IgD-negative memory B cell (primary cell): Measurements from ENCODE around the gene TTC36. TPM values are rescaled to one million over a fixed set of nuclear protein-coding genes. Genes with fewer than 3 reads are reported as not detected.

Experiments used
- H3K27ac Mint-ChIP-seq, 3 donors: one replicate each; pipeline ENCODE4 v1.8.0; 2020 to 2022; ENCODE audit warnings: mild to moderate bottlenecking in 3 of 3, mixed read lengths in 3 of 3, moderate library complexity in 1 of 3
- H3K27me3 Mint-ChIP-seq: one replicate; pipeline ENCODE4 v1.8.0; 2021; ENCODE audit warnings: mixed read lengths
- H3K36me3 Mint-ChIP-seq: one replicate; pipeline ENCODE4 v1.8.0; 2020; ENCODE audit warnings: mild to moderate bottlenecking, mixed read lengths
- H3K4me1 Mint-ChIP-seq, 3 donors: one replicate each; pipeline ENCODE4 v1.8.0; 2020 to 2022; ENCODE audit warnings: mixed read lengths in 3 of 3, mild to moderate bottlenecking in 1 of 3
- H3K4me3 Mint-ChIP-seq, 4 donors: one replicate each; pipeline ENCODE4 v1.8.0; 2020 to 2022; ENCODE audit warnings: mild to moderate bottlenecking in 4 of 4, mixed read lengths in 4 of 4, moderate library complexity in 3 of 4
- H3K9me3 Mint-ChIP-seq, 3 donors: one replicate each; pipeline ENCODE4 v1.8.0; 2020 to 2021; ENCODE audit warnings: mixed read lengths in 3 of 3, mild to moderate bottlenecking in 1 of 3
- polyA plus RNA-seq: library from polyadenylated mRNA; unstranded; fragments of 300-500 nt; fragmentation: Illumina TruSeq; gene quantifications from one replicate; pipeline ENCODE4 v1.2.3, GENCODE V29; 2021

The TTC36 gene
- polyA plus RNA-seq, 1 donor from 2014 or later: 0.55 TPM

GRCh38 chr11:118526688-118527087 is 586 bp upstream of the TTC36 start:
- Mint-ChIP-seq H3K9me3 (no peaks in the 10 kb centered on the region), H3K4me3 (peak overlapping the region in 1 of 4 donors; percentile 60), H3K36me3 (peaks cover 2% of the 10 kb centered on the region), H3K4me1 (peaks cover 14 to 22% (median 18%) of the 10 kb centered on the region in 3 donors), H3K27me3 (no peaks in the 10 kb centered on the region), H3K27ac (no peak overlapping the region)

GRCh38 chr11:118528511-118528910 is 1.2 kb downstream of the TTC36 start:
- H3K27ac Mint-ChIP-seq: no peak overlapping the region
- H3K9me3 Mint-ChIP-seq: no peaks in the 10 kb centered on the region
- no peaks in the 10 kb centered on the region for H3K27me3 Mint-ChIP-seq
- peaks cover 17 to 21% (median 18%) of the 10 kb centered on the region in 3 donors for H3K4me1 Mint-ChIP-seq
- peaks cover 2% of the 10 kb centered on the region for H3K36me3 Mint-ChIP-seq
- H3K4me3 Mint-ChIP-seq: peak overlapping the region in 2 of 4 donors; percentile 12 to 91

GRCh38 chr11:118529584-118530175 is 2.4 kb downstream of the TTC36 start:
- peaks cover 15 to 21% (median 17%) of the 10 kb centered on the region in 3 donors for H3K4me1 Mint-ChIP-seq

DNA sequence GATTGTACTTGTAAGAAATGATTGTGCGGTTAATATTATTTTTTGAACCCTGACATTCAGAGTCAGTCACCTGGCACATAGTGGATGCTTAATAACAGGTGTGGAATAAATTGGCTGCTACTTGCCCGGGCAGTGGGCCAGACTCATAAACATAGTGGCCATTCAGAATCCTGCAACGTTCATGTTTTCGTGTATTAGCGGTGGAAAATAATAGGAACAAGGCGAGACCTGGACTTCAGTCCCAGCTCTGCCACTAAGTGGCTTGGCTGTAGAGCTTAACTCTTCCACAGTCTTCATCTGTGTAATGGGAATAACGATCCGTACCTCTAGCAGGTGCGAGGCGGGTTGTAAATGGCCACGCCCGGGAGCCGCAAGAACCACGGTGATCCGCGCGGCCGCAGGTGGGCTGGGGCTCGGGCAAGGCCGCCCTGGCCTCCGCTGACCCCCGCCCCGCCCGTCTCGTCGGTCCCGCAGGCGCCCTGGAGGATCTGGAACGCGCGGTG is 3.0 kb downstream of the TTC36 start:
- Mint-ChIP-seq H3K4me3 (peak overlapping the region; percentile 89 to 92 (median 91)), H3K4me1 (peaks cover 15 to 21% (median 17%) of the 10 kb centered on the region in 3 donors), H3K36me3 (peaks cover 2% of the 10 kb centered on the region), H3K27ac (peak overlapping the region; percentile 30 to 96 (median 47)), H3K27me3 (no peaks in the 10 kb centered on the region), H3K9me3 (no peaks in the 10 kb centered on the region)

More at GRCh38 chr11:118529584-118530175, 2.4 kb downstream of the TTC36 start:
- Mint-ChIP-seq H3K27me3 (no peaks in the 10 kb centered on the region), H3K27ac (peak overlapping the region; percentile 30 to 96 (median 47)), H3K9me3 (no peaks in the 10 kb centered on the region), H3K36me3 (peaks cover 2% of the 10 kb centered on the region), H3K4me3 (peak overlapping the region; percentile 89 to 92 (median 91))

DNA sequence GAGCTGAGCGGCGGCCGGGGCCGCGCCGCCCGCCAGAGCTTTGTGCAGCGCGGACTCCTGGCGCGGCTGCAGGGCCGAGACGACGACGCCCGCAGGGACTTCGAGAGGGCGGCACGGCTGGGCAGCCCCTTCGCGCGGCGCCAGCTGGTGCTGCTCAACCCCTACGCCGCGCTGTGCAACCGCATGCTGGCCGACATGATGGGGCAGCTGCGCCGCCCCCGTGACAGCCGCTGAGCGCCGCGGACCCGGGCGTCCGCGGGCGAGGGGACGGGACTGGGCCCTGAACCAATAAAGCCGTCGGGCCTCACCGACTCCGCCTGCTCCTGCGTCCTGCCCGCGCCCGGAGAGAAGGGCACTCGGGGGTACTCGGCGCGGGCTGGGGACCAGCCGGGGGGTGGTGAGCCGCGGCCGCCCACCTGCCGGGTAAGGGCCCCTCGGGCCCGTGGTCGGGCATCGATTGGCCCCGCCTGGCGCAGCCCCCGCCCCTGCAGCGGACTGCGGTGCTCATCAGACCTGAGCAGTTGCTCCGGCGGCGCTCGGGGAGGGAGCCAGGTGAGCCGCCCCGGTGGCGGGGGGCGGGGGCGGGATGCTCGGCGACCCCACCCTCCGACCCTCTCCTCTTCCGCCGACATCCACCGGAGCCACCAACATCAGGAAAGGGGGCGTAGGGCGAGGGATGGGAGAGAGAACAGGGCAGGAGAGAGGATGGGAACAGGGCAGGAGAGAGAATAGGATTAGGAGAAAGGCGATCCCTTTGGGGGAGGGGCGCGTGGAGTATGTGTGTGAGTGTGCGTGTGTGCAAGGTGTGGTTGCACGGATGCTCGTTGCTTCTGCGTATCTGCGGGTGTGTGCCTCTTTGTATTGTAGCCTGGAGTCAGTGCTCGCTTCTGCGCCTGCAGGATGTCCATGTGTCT is 3.7 kb downstream of the TTC36 start, which contains the start of gene TMEM25:
TSS of gene TMEM25 (plus strand) at position 510 of the 914 bp plus-strand sequence. CDS start 610 bp downstream, outside the sequence.
- Mint-ChIP-seq H3K9me3 (no peaks in the 10 kb centered on the region), H3K36me3 (peaks cover 2% of the 10 kb centered on the region), H3K4me3 (peak within 1 kb of the TSS; percentile 91 to 96 (median 96)), H3K27ac (peak within 1 kb of the TSS; percentile 59 to 96 (median 82)), H3K27me3 (no peaks in the 10 kb centered on the region), H3K4me1 (peaks cover 15 to 21% (median 17%) of the 10 kb centered on the region in 3 donors)

DNA sequence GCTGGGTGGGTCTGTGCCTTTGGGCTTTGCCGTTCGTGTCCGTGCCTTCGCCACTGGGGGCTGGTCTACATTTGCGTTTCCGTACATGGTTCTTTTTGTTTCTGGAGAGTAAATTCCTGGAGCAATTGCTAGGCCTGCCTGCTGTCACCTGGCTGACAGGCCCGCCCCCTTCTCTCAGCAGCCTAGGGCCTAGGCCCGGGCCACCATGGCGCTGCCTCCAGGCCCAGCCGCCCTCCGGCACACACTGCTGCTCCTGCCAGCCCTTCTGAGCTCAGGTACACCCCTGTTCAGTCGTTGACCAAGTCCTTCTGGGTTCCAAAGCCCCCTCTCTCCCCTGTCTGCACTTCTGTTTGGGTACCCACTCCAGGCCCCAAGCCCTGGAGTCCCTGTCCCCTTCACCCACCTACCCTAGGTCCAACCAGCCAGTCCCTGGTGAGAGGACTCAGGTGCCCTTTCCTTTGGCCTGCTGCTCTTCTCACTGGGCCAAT is 4.4 kb downstream of the TTC36 start:
- no peaks in the 10 kb centered on the region for H3K27me3 Mint-ChIP-seq
- H3K4me3 Mint-ChIP-seq: peak overlapping the region; percentile 91 to 96 (median 96)
- no peaks in the 10 kb centered on the region for H3K9me3 Mint-ChIP-seq
- H3K27ac Mint-ChIP-seq: peak overlapping the region; percentile 59 to 85 (median 82)
- H3K36me3 Mint-ChIP-seq: peaks cover 2% of the 10 kb centered on the region
- peaks cover 15 to 21% (median 17%) of the 10 kb centered on the region in 3 donors for H3K4me1 Mint-ChIP-seq

DNA sequence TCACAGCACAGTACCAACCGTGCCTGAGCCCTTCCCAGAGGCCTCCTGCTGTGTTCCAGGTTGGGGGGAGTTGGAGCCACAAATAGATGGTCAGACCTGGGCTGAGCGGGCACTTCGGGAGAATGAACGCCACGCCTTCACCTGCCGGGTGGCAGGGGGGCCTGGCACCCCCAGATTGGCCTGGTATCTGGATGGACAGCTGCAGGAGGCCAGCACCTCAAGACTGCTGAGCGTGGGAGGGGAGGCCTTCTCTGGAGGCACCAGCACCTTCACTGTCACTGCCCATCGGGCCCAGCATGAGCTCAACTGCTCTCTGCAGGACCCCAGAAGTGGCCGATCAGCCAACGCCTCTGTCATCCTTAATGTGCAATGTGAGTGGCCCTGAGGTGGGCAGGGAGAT is 4.8 kb downstream of the TTC36 start:
- Mint-ChIP-seq H3K36me3 (peaks cover 2% of the 10 kb centered on the region), H3K27me3 (no peaks in the 10 kb centered on the region), H3K4me3 (peak overlapping the region; percentile 91 to 96 (median 96)), H3K4me1 (peaks cover 15 to 21% (median 17%) of the 10 kb centered on the region in 3 donors), H3K27ac (peak overlapping the region in 2 of 3 donors; percentile 82 to 85), H3K9me3 (no peaks in the 10 kb centered on the region)

DNA sequence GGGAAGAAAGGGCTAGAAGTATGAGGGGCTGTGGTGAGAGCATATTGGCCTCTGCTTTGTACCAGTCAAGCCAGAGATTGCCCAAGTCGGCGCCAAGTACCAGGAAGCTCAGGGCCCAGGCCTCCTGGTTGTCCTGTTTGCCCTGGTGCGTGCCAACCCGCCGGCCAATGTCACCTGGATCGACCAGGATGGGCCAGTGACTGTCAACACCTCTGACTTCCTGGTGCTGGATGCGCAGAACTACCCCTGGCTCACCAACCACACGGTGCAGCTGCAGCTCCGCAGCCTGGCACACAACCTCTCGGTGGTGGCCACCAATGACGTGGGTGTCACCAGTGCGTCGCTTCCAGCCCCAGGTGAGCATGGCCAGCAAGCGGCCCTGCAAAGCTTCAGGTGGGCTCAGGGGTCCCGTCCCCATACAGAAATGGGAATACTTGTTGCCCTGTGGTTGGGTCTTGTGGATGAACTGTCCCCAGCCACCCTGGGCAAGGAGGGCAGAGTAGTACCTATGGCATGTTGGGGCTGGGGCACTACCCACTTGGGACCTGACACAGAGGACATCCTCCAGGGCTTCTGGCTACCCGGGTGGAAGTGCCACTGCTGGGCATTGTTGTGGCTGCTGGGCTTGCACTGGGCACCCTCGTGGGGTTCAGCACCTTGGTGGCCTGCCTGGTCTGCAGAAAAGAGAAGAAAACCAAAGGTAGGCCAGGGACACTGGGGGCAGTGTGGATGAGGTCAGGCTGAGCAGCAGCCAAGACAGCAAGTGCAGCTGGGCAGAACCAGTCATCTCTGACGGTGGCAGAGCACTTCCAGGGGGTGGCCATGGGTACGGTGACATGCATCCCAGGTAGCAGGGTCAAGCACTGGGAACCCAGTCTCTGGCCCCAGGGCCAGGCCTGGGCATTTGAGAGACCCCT is 5.8 kb downstream of the TTC36 start:
- no peaks in the 10 kb centered on the region for H3K9me3 Mint-ChIP-seq
- no peaks in the 10 kb centered on the region for H3K27me3 Mint-ChIP-seq
- peaks cover 15 to 17% (median 17%) of the 10 kb centered on the region in 3 donors for H3K4me1 Mint-ChIP-seq
- peak overlapping the region in 1 of 3 donors; percentile 82 for H3K27ac Mint-ChIP-seq
- peak overlapping the region in 2 of 4 donors; percentile 5 to 95 for H3K4me3 Mint-ChIP-seq
- H3K36me3 Mint-ChIP-seq: peaks cover 2% of the 10 kb centered on the region

DNA sequence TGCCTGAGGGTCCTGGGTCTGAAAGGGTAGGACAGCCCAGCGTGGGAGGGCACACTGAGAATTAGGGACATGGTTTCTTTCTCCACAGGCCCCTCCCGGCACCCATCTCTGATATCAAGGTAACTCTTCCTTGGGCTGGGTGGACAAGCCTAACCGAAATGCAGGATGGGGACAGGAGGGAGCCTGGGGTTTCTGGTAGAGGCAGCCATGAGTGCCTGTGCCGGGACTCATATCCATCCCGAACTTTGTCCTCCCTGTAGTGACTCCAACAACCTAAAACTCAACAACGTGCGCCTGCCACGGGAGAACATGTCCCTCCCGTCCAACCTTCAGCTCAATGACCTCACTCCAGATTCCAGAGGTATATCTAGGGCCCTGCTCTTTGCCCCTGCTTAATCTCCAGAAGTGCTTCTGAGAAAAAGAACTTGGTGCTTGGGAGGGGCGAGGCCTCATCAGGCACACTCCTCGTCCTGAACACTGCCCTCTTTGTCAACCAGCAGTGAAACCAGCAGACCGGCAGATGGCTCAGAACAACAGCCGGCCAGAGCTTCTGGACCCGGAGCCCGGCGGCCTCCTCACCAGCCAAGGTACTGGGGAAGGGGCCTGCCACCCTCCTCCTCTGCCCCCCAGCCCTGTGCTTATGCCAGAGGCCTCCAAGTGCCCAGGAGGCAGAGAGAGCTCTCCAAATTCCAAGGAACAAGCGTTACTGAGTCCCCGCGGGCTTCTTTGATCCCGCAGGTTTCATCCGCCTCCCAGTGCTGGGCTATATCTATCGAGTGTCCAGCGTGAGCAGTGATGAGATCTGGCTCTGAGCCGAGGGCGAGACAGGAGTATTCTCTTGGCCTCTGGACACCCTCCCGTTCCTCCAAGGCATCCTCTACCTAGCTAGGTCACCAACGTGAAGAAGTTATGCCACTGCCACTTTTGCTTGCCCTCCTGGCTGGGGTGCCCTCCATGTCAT is 6.8 kb downstream of the TTC36 start:
- no peaks in the 10 kb centered on the region for H3K9me3 Mint-ChIP-seq
- peaks cover 2% of the 10 kb centered on the region for H3K36me3 Mint-ChIP-seq
- H3K27me3 Mint-ChIP-seq: no peaks in the 10 kb centered on the region
- peak overlapping the region in 2 of 4 donors; percentile 39 to 57 for H3K4me3 Mint-ChIP-seq
- H3K4me1 Mint-ChIP-seq: peaks cover 11 to 18% (median 16%) of the 10 kb centered on the region in 3 donors
- no peak overlapping the region for H3K27ac Mint-ChIP-seq

DNA sequence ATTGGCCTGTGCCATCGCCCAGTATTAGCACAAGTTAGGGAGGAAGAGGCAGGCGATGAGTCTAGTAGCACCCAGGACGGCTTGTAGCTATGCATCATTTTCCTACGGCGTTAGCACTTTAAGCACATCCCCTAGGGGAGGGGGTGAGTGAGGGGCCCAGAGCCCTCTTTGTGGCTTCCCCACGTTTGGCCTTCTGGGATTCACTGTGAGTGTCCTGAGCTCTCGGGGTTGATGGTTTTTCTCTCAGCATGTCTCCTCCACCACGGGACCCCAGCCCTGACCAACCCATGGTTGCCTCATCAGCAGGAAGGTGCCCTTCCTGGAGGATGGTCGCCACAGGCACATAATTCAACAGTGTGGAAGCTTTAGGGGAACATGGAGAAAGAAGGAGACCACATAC is 8.0 kb downstream of the TTC36 start:
- Mint-ChIP-seq H3K27ac (no peak overlapping the region), H3K4me3 (peak overlapping the region in 2 of 4 donors; percentile 6 to 8), H3K27me3 (no peaks in the 10 kb centered on the region), H3K4me1 (peaks cover 1 to 10% (median 8%) of the 10 kb centered on the region in 3 donors), H3K36me3 (peaks cover 2% of the 10 kb centered on the region), H3K9me3 (no peaks in the 10 kb centered on the region)

GRCh38 chr11:118536726-118537125 is 9.5 kb downstream of the TTC36 start:
- H3K36me3 Mint-ChIP-seq: peaks cover 6% of the 10 kb centered on the region
- no peak overlapping the region for H3K4me3 Mint-ChIP-seq
- H3K4me1 Mint-ChIP-seq: peaks cover 0 to 5% (median 3%) of the 10 kb centered on the region in 3 donors
- H3K9me3 Mint-ChIP-seq: no peaks in the 10 kb centered on the region
- H3K27me3 Mint-ChIP-seq: no peaks in the 10 kb centered on the region
- no peak overlapping the region for H3K27ac Mint-ChIP-seq

DNA sequence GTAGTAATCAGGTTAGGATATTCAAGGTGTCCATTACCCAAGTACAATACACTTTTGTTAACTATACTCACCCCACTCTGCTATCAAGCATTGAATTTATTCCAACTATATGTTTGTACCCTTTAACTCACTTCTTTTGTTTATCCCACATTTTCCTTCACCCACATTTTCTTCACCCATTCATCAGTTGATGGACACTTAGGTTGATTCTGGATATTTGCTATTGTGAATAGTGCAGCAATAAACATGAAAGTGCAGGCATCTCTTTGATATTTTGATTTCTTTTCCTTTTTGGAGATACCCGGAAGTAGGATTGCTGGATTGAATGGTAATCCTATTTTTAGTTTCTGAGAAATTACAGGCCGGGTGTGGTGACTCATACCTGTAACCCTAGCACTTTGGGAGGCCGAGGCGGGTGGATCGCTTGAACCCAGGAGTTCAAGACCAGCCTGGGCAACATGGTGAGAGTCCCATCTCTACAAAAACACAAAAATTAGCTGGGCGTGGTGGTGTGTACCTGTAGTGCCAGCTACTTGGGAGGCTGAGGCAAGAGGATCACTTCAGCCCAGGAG is 10.2 kb downstream of the TTC36 start:
- H3K27me3 Mint-ChIP-seq: no peaks in the 10 kb centered on the region
- H3K27ac Mint-ChIP-seq: no peak overlapping the region
- H3K36me3 Mint-ChIP-seq: peaks cover 4% of the 10 kb centered on the region
- no peak overlapping the region for H3K4me3 Mint-ChIP-seq
- no peaks in the 10 kb centered on the region for H3K9me3 Mint-ChIP-seq
- H3K4me1 Mint-ChIP-seq: peaks cover 0 to 3% (median 2%) of the 10 kb centered on the region in 3 donors
